Fibroblast of lung (primary cell): Measurements from ENCODE around the gene COL19A1. TPM values are rescaled to one million over a fixed set of nuclear protein-coding genes. Genes with fewer than 3 reads are reported as not detected.

Experiments used
- DNase-seq, 2 donors: peaks; one replicate each; pipeline versions ENCODE4 v3.0.0 to v3.0.0-alpha.2; 2010; ENCODE audit warnings: low read depth in 2 of 2
- H2AFZ ChIP-seq: 2 replicates; pipeline ENCODE4 v1.5.1; 2012; ENCODE audit warnings: low read length, control low read depth, inconsistent platforms
- H3K27ac ChIP-seq: 2 replicates; pipeline ENCODE4 v1.5.1; 2011; ENCODE audit warnings: low read length, control low read depth; ENCODE audit not compliant: insufficient read depth
- H3K27me3 ChIP-seq: 2 replicates; pipeline ENCODE4 v1.5.1; 2011; ENCODE audit warnings: mild to moderate bottlenecking, low read length; ENCODE audit not compliant: control insufficient read depth, insufficient read depth
- H3K36me3 ChIP-seq: 2 replicates; pipeline ENCODE4 v1.5.1; 2011; ENCODE audit warnings: low read length; ENCODE audit not compliant: control insufficient read depth, insufficient read depth
- H3K4me1 ChIP-seq: 2 replicates; pipeline ENCODE4 v1.5.1; 2011; ENCODE audit warnings: low read length; ENCODE audit not compliant: control insufficient read depth, insufficient read depth; ENCODE audit errors: extremely low read depth
- H3K4me2 ChIP-seq: 2 replicates; pipeline ENCODE4 v1.5.1; 2011; ENCODE audit warnings: low read length, control low read depth; ENCODE audit not compliant: insufficient read depth; ENCODE audit errors: extremely low read depth
- H3K4me3 ChIP-seq, 4 experiments: fragments of 200-600 bp in 1 of 4; sonication (generic) in 1 of 4; replicated peaks in 1 of 4; 2 replicates each; pipeline ENCODE4 v1.5.1; 2011 to 2016; ENCODE audit warnings: low read length in 4 of 4, low read depth in 3 of 4, mild to moderate bottlenecking in 3 of 4, control low read depth in 2 of 4, inconsistent platforms in 1 of 4, mixed read lengths in 1 of 4; ENCODE audit not compliant: insufficient read depth in 1 of 4; ENCODE audit errors: control extremely low read depth in 1 of 4
- H3K79me2 ChIP-seq: 2 replicates; pipeline ENCODE4 v1.5.1; 2012; ENCODE audit warnings: mild to moderate bottlenecking, low read length, inconsistent platforms; ENCODE audit not compliant: control insufficient read depth, insufficient read depth
- H3K9ac ChIP-seq: 2 replicates; pipeline ENCODE4 v1.5.1; 2011; ENCODE audit warnings: mild to moderate bottlenecking, low read length, control low read depth; ENCODE audit not compliant: insufficient read depth
- H3K9me3 ChIP-seq: 2 replicates; pipeline ENCODE4 v1.5.1; 2012; ENCODE audit warnings: low read depth, low read length; ENCODE audit not compliant: control insufficient read depth, insufficient read depth
- H4K20me1 ChIP-seq: 2 replicates; pipeline ENCODE4 v1.5.1; 2011; ENCODE audit warnings: low read length; ENCODE audit not compliant: control insufficient read depth, insufficient read depth; ENCODE audit errors: extremely low read depth
- EZH2 ChIP-seq: IDR thresholded peaks from 2 replicates; pipeline ENCODE4 v1.5.1; 2012; ENCODE audit warnings: low read length, control low read depth, mild to moderate bottlenecking; ENCODE audit errors: missing control alignments
- polyA plus RNA-seq, 2 donors: library from polyadenylated mRNA; depleted of rRNA in 1 of 2; stranded (reverse) in 1 of 2; unstranded in 1 of 2; fragments of >200 nt; gene quantifications; 2 replicates each; pipeline ENCODE4 v1.2.1, GENCODE V29; 2011 to 2012; ENCODE audit warnings: missing spikeins in 1 of 2
- total RNA-seq: library from RNA; depleted of rRNA; stranded (reverse); fragments of >200 nt; gene quantifications from 2 replicates; pipeline ENCODE4 v1.2.1, GENCODE V29; 2014
- TF ChIP-seq, protein P1 (sequence below), 2 donors: IDR thresholded peaks in 1 of 2; conservative IDR thresholded peaks in 1 of 2; 1 replicate in 1 of 2; 2 replicates in 1 of 2; pipeline ENCODE4 v1.5.1; 2011 to 2012; ENCODE audit warnings: low read length in 2 of 2, control low read depth in 1 of 2, inconsistent platforms in 1 of 2, low read depth in 1 of 2, mild to moderate bottlenecking in 1 of 2

Gene COL19A1
- total and polyA plus RNA-seq, 2 donors (not counting 1 experiment from before 2014, with no cell fraction given), result 0.01 TPM; not detected in 1

DNA sequence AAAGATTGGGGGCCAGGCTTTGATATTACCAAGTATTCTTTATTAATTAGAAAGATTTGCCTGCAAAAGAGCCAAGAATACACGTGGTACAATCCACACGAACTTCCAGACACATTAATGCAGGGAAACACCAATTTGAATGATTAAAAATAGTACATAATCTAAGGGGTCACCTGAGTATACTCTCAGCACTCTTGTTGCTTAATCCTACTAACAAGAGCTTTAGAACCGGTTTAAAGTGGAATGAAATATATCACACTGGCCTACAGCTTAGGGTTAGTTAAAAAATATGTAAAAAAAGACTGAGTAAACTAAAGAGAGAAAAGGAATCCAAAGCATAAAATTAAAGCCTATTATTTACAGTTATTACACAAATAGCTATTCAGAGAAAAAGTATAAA is 387.6 kb downstream of the COL19A1 start:
- Histone ChIP-seq H3K27ac (no peak overlapping the region), H3K9me3 (no peaks in the 10 kb centered on the region), H3K4me2 (no peak overlapping the region), H3K4me3 (no peak overlapping the region), H2AFZ (no peak overlapping the region), H3K4me1 (no peaks in the 10 kb centered on the region), H3K27me3 (no peaks in the 10 kb centered on the region), H3K9ac (no peak overlapping the region), H4K20me1 (no peaks in the 10 kb centered on the region), H3K36me3 (no peaks in the 10 kb centered on the region), H3K79me2 (no peaks in the 10 kb centered on the region)
- no peak for TF ChIP-seq EZH2
- TF ChIP-seq, protein P1, sequence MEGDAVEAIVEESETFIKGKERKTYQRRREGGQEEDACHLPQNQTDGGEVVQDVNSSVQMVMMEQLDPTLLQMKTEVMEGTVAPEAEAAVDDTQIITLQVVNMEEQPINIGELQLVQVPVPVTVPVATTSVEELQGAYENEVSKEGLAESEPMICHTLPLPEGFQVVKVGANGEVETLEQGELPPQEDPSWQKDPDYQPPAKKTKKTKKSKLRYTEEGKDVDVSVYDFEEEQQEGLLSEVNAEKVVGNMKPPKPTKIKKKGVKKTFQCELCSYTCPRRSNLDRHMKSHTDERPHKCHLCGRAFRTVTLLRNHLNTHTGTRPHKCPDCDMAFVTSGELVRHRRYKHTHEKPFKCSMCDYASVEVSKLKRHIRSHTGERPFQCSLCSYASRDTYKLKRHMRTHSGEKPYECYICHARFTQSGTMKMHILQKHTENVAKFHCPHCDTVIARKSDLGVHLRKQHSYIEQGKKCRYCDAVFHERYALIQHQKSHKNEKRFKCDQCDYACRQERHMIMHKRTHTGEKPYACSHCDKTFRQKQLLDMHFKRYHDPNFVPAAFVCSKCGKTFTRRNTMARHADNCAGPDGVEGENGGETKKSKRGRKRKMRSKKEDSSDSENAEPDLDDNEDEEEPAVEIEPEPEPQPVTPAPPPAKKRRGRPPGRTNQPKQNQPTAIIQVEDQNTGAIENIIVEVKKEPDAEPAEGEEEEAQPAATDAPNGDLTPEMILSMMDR (conservative IDR thresholded peaks at IDR 0.05 in 1 of 2, IDR thresholded peaks at IDR 0.05 in 1 of 2; ENCODE audit: low read depth in 1 of 2, low read length in 2 of 2), result no peak
- no peak for DNase-seq

DNA sequence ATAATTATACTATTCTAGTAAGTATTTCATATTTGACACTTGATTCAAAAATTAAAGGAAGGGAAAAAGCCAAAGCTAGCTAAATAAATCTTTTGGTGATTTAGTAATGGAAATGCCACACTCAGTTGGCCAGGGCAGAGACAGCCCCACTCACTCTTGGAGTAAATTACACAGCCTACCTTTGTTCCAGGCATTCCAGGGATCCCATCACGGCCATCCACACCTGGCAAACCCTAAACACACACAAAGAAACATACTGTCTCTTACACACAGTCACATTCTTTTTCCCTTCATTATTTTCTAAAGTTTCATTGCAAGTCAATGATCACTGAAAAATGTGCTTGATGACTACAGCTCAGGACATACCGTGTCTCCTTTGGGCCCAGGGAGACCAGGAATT is 388.4 kb downstream of the COL19A1 start:
- no peaks in the 10 kb centered on the region for H3K79me2 ChIP-seq
- H3K4me1 ChIP-seq, result no peaks in the 10 kb centered on the region
- H4K20me1 ChIP-seq, result no peaks in the 10 kb centered on the region
- no peaks in the 10 kb centered on the region for H3K9me3 ChIP-seq
- H3K27ac ChIP-seq, result no peak overlapping the region
- H2AFZ ChIP-seq, result no peak overlapping the region
- H3K9ac ChIP-seq, result no peak overlapping the region
- no peak overlapping the region for H3K4me2 ChIP-seq
- no peaks in the 10 kb centered on the region for H3K27me3 ChIP-seq
- DNase-seq, result no peak
- H3K4me3 ChIP-seq, result no peak overlapping the region
- TF ChIP-seq EZH2, result no peak
- TF ChIP-seq, protein P1 (conservative IDR thresholded peaks at IDR 0.05 in 1 of 2, IDR thresholded peaks at IDR 0.05 in 1 of 2; ENCODE audit: low read depth in 1 of 2, low read length in 2 of 2), result no peak
- H3K36me3 ChIP-seq, result no peaks in the 10 kb centered on the region

DNA sequence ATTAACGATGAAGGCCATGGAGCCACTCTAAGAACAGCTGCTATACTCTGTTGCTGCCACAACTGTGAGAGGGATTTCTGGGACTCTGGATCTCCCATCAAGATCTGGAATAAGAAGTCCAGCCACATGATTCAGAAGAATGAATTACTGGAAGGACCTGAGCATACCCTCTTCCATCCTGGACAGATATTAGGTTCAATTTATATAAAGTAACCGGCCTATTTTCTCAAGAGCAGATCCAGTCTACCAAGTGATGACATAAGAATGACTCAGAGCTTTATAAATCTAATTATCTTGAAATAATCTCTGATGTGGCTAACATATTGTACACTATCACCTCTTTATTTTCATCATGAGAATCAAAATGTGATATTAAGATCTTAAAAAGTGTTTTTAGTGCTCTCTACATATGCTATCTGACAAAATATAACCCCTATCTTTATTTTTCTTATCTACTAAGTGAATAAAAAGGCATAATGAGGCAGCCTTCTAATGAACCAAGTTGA is 391.5 kb downstream of the COL19A1 start:
- H3K27ac ChIP-seq, result no peak overlapping the region
- no peak overlapping the region for H3K9ac ChIP-seq
- H3K36me3 ChIP-seq, result no peaks in the 10 kb centered on the region
- no peak for DNase-seq
- no peaks in the 10 kb centered on the region for H3K9me3 ChIP-seq
- H3K4me1 ChIP-seq, result no peaks in the 10 kb centered on the region
- no peaks in the 10 kb centered on the region for H3K79me2 ChIP-seq
- no peak overlapping the region for H3K4me2 ChIP-seq
- no peak overlapping the region for H2AFZ ChIP-seq
- no peak for TF ChIP-seq EZH2
- TF ChIP-seq, protein P1 (conservative IDR thresholded peaks at IDR 0.05 in 1 of 2, IDR thresholded peaks at IDR 0.05 in 1 of 2; ENCODE audit: low read depth in 1 of 2, low read length in 2 of 2), result no peak
- no peaks in the 10 kb centered on the region for H4K20me1 ChIP-seq
- H3K27me3 ChIP-seq, result no peaks in the 10 kb centered on the region
- no peak overlapping the region for H3K4me3 ChIP-seq
